Endothelial cell of umbilical vein (primary cell): ENCODE measurements around the gene GIPC1. TPM values are rescaled to one million over a fixed set of nuclear protein-coding genes. Genes with fewer than 3 reads are reported as not detected.

Source experiments
- BruUV-seq: library from RNA; stranded (reverse); fragments of 400-500 nt; replicated peaks from 2 replicates; lab custom pipeline; 2021; lab: Mats Ljungman, UMichigan
- CTCF ChIA-PET: fragments of 300-600, 350-600 bp; sonication (Branson Sonifier 250); formaldehyde crosslinking; loops from one replicate; lab custom pipeline; 2021; ENCODE audit warnings: antibody characterized with exemption, inconsistent platforms; lab: Charles Lee
- POLR2A ChIA-PET: fragments of 300-600, 350-600 bp; sonication (Branson Sonifier 250); formaldehyde crosslinking; loops from one replicate; lab custom pipeline; 2021; ENCODE audit warnings: antibody characterized with exemption, inconsistent platforms; lab: Charles Lee
- DNase-seq: peaks from one replicate; pipeline ENCODE4 v3.0.0-alpha.2; 2011; ENCODE audit warnings: low read depth, low spot score
- FAIRE-seq: peaks from 2 replicates; lab custom pipeline; 2011; peaks lifted over from hg19 to GRCh38; lab: Jason Lieb, UNC
- H2AFZ ChIP-seq: 2 replicates; pipeline ENCODE4 v1.6.0; 2012; ENCODE audit warnings: low read depth, low read length, control low read depth, inconsistent platforms
- H3K27ac ChIP-seq: 2 replicates; pipeline ENCODE4 v1.5.1; 2011; ENCODE audit warnings: low read depth, mild to moderate bottlenecking, control low read depth, low read length, moderate library complexity; ENCODE audit not compliant: insufficient read depth
- H3K27me3 ChIP-seq, 2 experiments: 2 replicates each; pipeline versions ENCODE4 v1.6.0 to v1.6.1; 2011; ENCODE audit warnings: low read length in 2 of 2, mixed read lengths in 1 of 2; ENCODE audit not compliant: control insufficient read depth in 2 of 2, insufficient read depth in 2 of 2
- H3K36me3 ChIP-seq, 2 experiments: 2 replicates in 1 of 2; 3 replicates in 1 of 2; pipeline ENCODE4 v1.5.1; 2011; ENCODE audit warnings: low read length in 2 of 2, mild to moderate bottlenecking in 1 of 2, moderate library complexity in 1 of 2; ENCODE audit not compliant: control insufficient read depth in 2 of 2, insufficient read depth in 2 of 2; ENCODE audit errors: extremely low read depth in 1 of 2
- H3K4me1 ChIP-seq: 3 replicates; pipeline ENCODE4 v1.5.1; 2011; ENCODE audit warnings: mild to moderate bottlenecking, low read length; ENCODE audit not compliant: control insufficient read depth, insufficient read depth; ENCODE audit errors: extremely low read depth
- H3K4me2 ChIP-seq: 2 replicates; pipeline ENCODE4 v1.6.1; 2011; ENCODE audit warnings: low read length, control low read depth, mixed read lengths; ENCODE audit not compliant: insufficient read depth
- H3K4me3 ChIP-seq, 3 experiments: fragments of 200-600 bp in 1 of 3; sonication (generic), shearing (Covaris generic) in 1 of 3; replicated peaks in 1 of 3; 2 replicates each; pipeline ENCODE4 v1.5.1; 2011 to 2016; ENCODE audit warnings: control low read depth in 3 of 3, low read length in 3 of 3, mild to moderate bottlenecking in 2 of 3, inconsistent platforms in 1 of 3, low read depth in 1 of 3, moderate library complexity in 1 of 3; ENCODE audit not compliant: insufficient read depth in 1 of 3
- H3K79me2 ChIP-seq: 2 replicates; pipeline ENCODE4 v1.6.0; 2012; ENCODE audit warnings: low read length, inconsistent platforms; ENCODE audit not compliant: control insufficient read depth, insufficient read depth
- H3K9ac ChIP-seq: replicated peaks from 2 replicates; pipeline ENCODE3; 2011; ENCODE audit warnings: low read length, control low read depth; ENCODE audit not compliant: insufficient read depth; ENCODE audit errors: extremely low read depth
- H3K9me1 ChIP-seq: replicated peaks from 3 replicates; pipeline ENCODE4 v1.6.0; 2011; ENCODE audit warnings: mild to moderate bottlenecking, low read length; ENCODE audit not compliant: control insufficient read depth, insufficient read depth; ENCODE audit errors: extremely low read depth
- H3K9me3 ChIP-seq: replicated peaks from 2 replicates; pipeline ENCODE4 v1.5.1; 2012; ENCODE audit warnings: low read length, inconsistent platforms; ENCODE audit not compliant: control insufficient read depth, insufficient read depth
- H4K20me1 ChIP-seq: replicated peaks from 2 replicates; pipeline ENCODE3; 2011; ENCODE audit warnings: mild to moderate bottlenecking, low read length; ENCODE audit not compliant: control insufficient read depth, insufficient read depth; ENCODE audit errors: extremely low read depth
- EZH2 ChIP-seq: IDR thresholded peaks from 2 replicates; pipeline ENCODE4 v1.6.1; 2012; ENCODE audit warnings: borderline replicate concordance, low read depth, mild to moderate bottlenecking, moderate library complexity, low read length, inconsistent platforms; ENCODE audit not compliant: severe bottlenecking
- FOS ChIP-seq: IDR thresholded peaks from 2 replicates; pipeline ENCODE4 v1.6.1; 2011; ENCODE audit warnings: mild to moderate bottlenecking, low read length, moderate library complexity, borderline replicate concordance; ENCODE audit not compliant: insufficient read depth
- GATA2 ChIP-seq: IDR thresholded peaks from 2 replicates; pipeline ENCODE4 v1.7.0; 2011; ENCODE audit warnings: low read depth, mild to moderate bottlenecking, moderate library complexity, mixed read lengths, low read length; ENCODE audit not compliant: insufficient read length, insufficient read depth
- JUN ChIP-seq: IDR thresholded peaks from 2 replicates; pipeline ENCODE4 v1.6.1; 2011; ENCODE audit warnings: borderline replicate concordance, low read depth; ENCODE audit not compliant: insufficient read length, insufficient read depth
- MAX ChIP-seq: IDR thresholded peaks from 2 replicates; pipeline ENCODE4 v1.6.1; 2011; ENCODE audit not compliant: insufficient read depth, insufficient read length
- MYC ChIP-seq: IDR thresholded peaks from one replicate; pipeline ENCODE4 v1.6.1; 2011; ENCODE audit warnings: mild to moderate bottlenecking, low read depth, low read length
- POLR2A ChIP-seq: IDR thresholded peaks from 2 replicates; pipeline ENCODE4 v1.6.1; 2012; ENCODE audit warnings: low read depth, mild to moderate bottlenecking, control low read depth, low read length
- POLR2AphosphoS5 ChIP-seq: IDR thresholded peaks from 2 replicates; pipeline ENCODE4 v1.6.1; 2012; ENCODE audit warnings: low read depth, mild to moderate bottlenecking, control low read depth, low read length, moderate library complexity; ENCODE audit not compliant: insufficient read depth
- dilution Hi-C: fragments of 300-500 bp; cut with MboI; formaldehyde crosslinking; loops from one replicate; pipeline ENCODE4 v1.15.0; 2019; ENCODE audit warnings: low sequenced_read_pairs; ENCODE audit not compliant: extremely low pct_ligation_motif_present
- intact Hi-C: fragments of 100-400 bp; cut with micrococcal nuclease; formaldehyde crosslinking; loops from one replicate; pipeline ENCODE4 v1.10.0; 2022
- polyA plus RNA-seq, 4 experiments: library from polyadenylated mRNA; depleted of rRNA in 3 of 4; stranded (reverse) in 3 of 4; unstranded in 1 of 4; fragments of >200 nt; gene quantifications; 2 replicates each; pipeline versions ENCODE4 v1.2.1 to v1.2.3, GENCODE V29; 2011 to 2012; ENCODE audit warnings: missing spikeins in 1 of 4
- total RNA-seq: library from RNA; stranded (reverse); gene quantifications from 2 replicates; pipeline ENCODE4 v1.2.3, GENCODE V29; 2021
- TF ChIP-seq, protein P1 (sequence below), 2 donors: IDR thresholded peaks; 1 replicate in 1 of 2; 2 replicates in 1 of 2; pipeline ENCODE4 v1.5.1; 2011; ENCODE audit warnings: low read length in 2 of 2, mild to moderate bottlenecking in 2 of 2, moderate library complexity in 2 of 2, control low read depth in 1 of 2, inconsistent platforms in 1 of 2, low read depth in 1 of 2; ENCODE audit not compliant: insufficient read depth in 1 of 2; ENCODE audit errors: extremely low read depth in 1 of 2

GIPC1 gene
- total and polyA plus RNA-seq, 2 donors (not counting 3 experiments of a cell fraction or from before 2014, with no cell fraction given), result 108 to 141 TPM

GRCh38 chr19:14494411-14494810 is 1.5 kb downstream of the GIPC1 start:
- TSS peak; percentile 22 for BruUV-seq
- CTCF ChIA-PET, result no interaction called here
- no peaks in the 10 kb centered on the region for H3K9me3 ChIP-seq

GRCh38 chr19:14492756-14493337 is 3.1 kb downstream of the GIPC1 start:
- H3K4me2 ChIP-seq, result no peak overlapping the region

More at GRCh38 chr19:14494411-14494810, 1.5 kb downstream of the GIPC1 start:
- Histone ChIP-seq H2AFZ (no peak overlapping the region), H3K9me1 (no peaks in the 10 kb centered on the region), H3K4me2 (peak overlapping the region; percentile 3), H3K79me2 (peaks cover 23% of the 10 kb centered on the region), H3K4me1 (peaks cover 23% of the 10 kb centered on the region), H4K20me1 (no peaks in the 10 kb centered on the region), H3K36me3 (peaks cover 3 to 7% of the 10 kb centered on the region in 2 experiments), H3K27me3 (no peaks in the 10 kb centered on the region), H3K27ac (no peak overlapping the region), H3K4me3 (peak overlapping the region in 1 of 3 experiments; percentile 68), H3K9ac (no peak overlapping the region)
- POLR2A ChIA-PET, result no interaction called here
- dilution Hi-C loops (no loop called here), intact Hi-C loops (no loop called here)
- no peak for DNase-seq
- TF ChIP-seq MAX (no peak), POLR2AphosphoS5 (no peak), POLR2A (no peak), JUN (no peak), GATA2 (no peak), MYC (no peak), EZH2 (no peak)
- FAIRE-seq, result no peak

More at GRCh38 chr19:14492756-14493337, 3.1 kb downstream of the GIPC1 start:
- TF ChIP-seq MYC (no peak), POLR2A (no peak), FOS (no peak), EZH2 (no peak), MAX (no peak), POLR2AphosphoS5 (no peak), JUN (no peak), GATA2 (no peak)
- TF ChIP-seq, protein P1, sequence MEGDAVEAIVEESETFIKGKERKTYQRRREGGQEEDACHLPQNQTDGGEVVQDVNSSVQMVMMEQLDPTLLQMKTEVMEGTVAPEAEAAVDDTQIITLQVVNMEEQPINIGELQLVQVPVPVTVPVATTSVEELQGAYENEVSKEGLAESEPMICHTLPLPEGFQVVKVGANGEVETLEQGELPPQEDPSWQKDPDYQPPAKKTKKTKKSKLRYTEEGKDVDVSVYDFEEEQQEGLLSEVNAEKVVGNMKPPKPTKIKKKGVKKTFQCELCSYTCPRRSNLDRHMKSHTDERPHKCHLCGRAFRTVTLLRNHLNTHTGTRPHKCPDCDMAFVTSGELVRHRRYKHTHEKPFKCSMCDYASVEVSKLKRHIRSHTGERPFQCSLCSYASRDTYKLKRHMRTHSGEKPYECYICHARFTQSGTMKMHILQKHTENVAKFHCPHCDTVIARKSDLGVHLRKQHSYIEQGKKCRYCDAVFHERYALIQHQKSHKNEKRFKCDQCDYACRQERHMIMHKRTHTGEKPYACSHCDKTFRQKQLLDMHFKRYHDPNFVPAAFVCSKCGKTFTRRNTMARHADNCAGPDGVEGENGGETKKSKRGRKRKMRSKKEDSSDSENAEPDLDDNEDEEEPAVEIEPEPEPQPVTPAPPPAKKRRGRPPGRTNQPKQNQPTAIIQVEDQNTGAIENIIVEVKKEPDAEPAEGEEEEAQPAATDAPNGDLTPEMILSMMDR (IDR thresholded peaks at IDR 0.05; ENCODE audit: extremely low read depth in 1 of 2, insufficient read depth in 1 of 2, low read depth in 1 of 2, low read length in 2 of 2), result no peak
- no peak for DNase-seq
- intact Hi-C loops, result no loop called here
- Histone ChIP-seq H3K9me3 (no peaks in the 10 kb centered on the region), H3K79me2 (peaks cover 23% of the 10 kb centered on the region), H3K9me1 (no peaks in the 10 kb centered on the region), H3K27ac (no peak overlapping the region), H2AFZ (no peak overlapping the region), H3K4me1 (peaks cover 23% of the 10 kb centered on the region), H3K36me3 (peaks cover 3 to 15% of the 10 kb centered on the region in 2 experiments), H4K20me1 (no peaks in the 10 kb centered on the region), H3K27me3 (no peaks in the 10 kb centered on the region), H3K9ac (no peak overlapping the region), H3K4me3 (no peak overlapping the region)
- BruUV-seq, result no TSS peak
- ChIA-PET CTCF (no interaction called here), POLR2A (no interaction called here)
- FAIRE-seq, result no peak
- dilution Hi-C loops, result no loop called here
